CD4-positive, CD25-positive, alpha-beta regulatory T cell (primary cell): ENCODE results near the gene ELMOD1. TPM values are rescaled to one million over a fixed set of nuclear protein-coding genes. Genes with fewer than 3 reads are reported as not detected.

ENCODE experiments used
- ATAC-seq, 2 donors: fragments of 150-1000 bp; cut with Tn5 transposase; one replicate each; pipeline ENCODE4 v1.10.0; 2021; ENCODE audit warnings: low read depth in 2 of 2, moderate number of reproducible peaks in 2 of 2, moderate library complexity in 1 of 2
- DNase-seq, 3 donors: peaks; one replicate each; pipeline versions ENCODE4 v3.0.0 to v3.0.0-alpha.2; 2012 to 2022; ENCODE audit warnings: mixed read lengths in 1 of 3
- H3K27ac ChIP-seq: one replicate; pipeline ENCODE4 v1.7.0; 2013; ENCODE audit warnings: mild to moderate bottlenecking, low read length; ENCODE audit not compliant: insufficient read depth, poor library complexity, severe bottlenecking
- H3K27me3 ChIP-seq: one replicate; pipeline ENCODE4 v1.7.0; 2013; ENCODE audit warnings: low read length; ENCODE audit not compliant: control insufficient read depth, insufficient read depth
- H3K36me3 ChIP-seq: one replicate; pipeline ENCODE4 v1.7.0; 2013; ENCODE audit warnings: mild to moderate bottlenecking, low read length, moderate library complexity; ENCODE audit not compliant: control insufficient read depth, insufficient read depth
- H3K4me1 ChIP-seq: 2 replicates; pipeline ENCODE4 v1.7.0; 2013; ENCODE audit warnings: mild to moderate bottlenecking, low read length; ENCODE audit not compliant: insufficient read depth, control insufficient read depth, poor library complexity, severe bottlenecking
- H3K4me3 ChIP-seq: one replicate; pipeline ENCODE4 v1.7.0; 2013; ENCODE audit warnings: low read depth, mild to moderate bottlenecking, low read length, moderate library complexity
- H3K9me3 ChIP-seq, 2 experiments: 1 replicate in 1 of 2; 2 replicates in 1 of 2; pipeline ENCODE4 v1.7.0; 2013; ENCODE audit warnings: low read length in 2 of 2, mild to moderate bottlenecking in 1 of 2, moderate library complexity in 1 of 2; ENCODE audit not compliant: control insufficient read depth in 2 of 2
- H3K27ac Mint-ChIP-seq, 3 donors: one replicate each; pipeline ENCODE4 v1.8.0; 2020 to 2022; ENCODE audit warnings: mild to moderate bottlenecking in 3 of 3, mixed read lengths in 3 of 3, moderate library complexity in 2 of 3
- H3K27me3 Mint-ChIP-seq: one replicate; pipeline ENCODE4 v1.8.0; 2022; ENCODE audit warnings: mild to moderate bottlenecking, mixed read lengths
- H3K36me3 Mint-ChIP-seq: one replicate; pipeline ENCODE4 v1.8.0; 2020; ENCODE audit warnings: mixed read lengths
- H3K4me1 Mint-ChIP-seq, 4 donors: one replicate each; pipeline ENCODE4 v1.8.0; 2020 to 2022; ENCODE audit warnings: mixed read lengths in 4 of 4, mild to moderate bottlenecking in 1 of 4
- H3K4me3 Mint-ChIP-seq, 4 donors: one replicate each; pipeline ENCODE4 v1.8.0; 2020 to 2022; ENCODE audit warnings: mild to moderate bottlenecking in 4 of 4, mixed read lengths in 4 of 4, moderate library complexity in 3 of 4
- H3K9me3 Mint-ChIP-seq, 7 donors: one replicate each; pipeline ENCODE4 v1.8.0; 2020 to 2022; ENCODE audit warnings: mixed read lengths in 7 of 7, mild to moderate bottlenecking in 3 of 7, moderate library complexity in 2 of 7
- polyA plus RNA-seq, 4 donors: library from polyadenylated mRNA; unstranded; fragments of 300-500 nt; fragmentation: Illumina TruSeq; gene quantifications; one replicate each; pipeline ENCODE4 v1.2.3, GENCODE V29; 2021
- total RNA-seq: library from RNA; stranded (reverse); gene quantifications from one replicate; pipeline ENCODE4 v1.2.3, GENCODE V29; 2022

Gene ELMOD1
- total and polyA plus RNA-seq, 5 donors from 2014 or later = not detected

DNA sequence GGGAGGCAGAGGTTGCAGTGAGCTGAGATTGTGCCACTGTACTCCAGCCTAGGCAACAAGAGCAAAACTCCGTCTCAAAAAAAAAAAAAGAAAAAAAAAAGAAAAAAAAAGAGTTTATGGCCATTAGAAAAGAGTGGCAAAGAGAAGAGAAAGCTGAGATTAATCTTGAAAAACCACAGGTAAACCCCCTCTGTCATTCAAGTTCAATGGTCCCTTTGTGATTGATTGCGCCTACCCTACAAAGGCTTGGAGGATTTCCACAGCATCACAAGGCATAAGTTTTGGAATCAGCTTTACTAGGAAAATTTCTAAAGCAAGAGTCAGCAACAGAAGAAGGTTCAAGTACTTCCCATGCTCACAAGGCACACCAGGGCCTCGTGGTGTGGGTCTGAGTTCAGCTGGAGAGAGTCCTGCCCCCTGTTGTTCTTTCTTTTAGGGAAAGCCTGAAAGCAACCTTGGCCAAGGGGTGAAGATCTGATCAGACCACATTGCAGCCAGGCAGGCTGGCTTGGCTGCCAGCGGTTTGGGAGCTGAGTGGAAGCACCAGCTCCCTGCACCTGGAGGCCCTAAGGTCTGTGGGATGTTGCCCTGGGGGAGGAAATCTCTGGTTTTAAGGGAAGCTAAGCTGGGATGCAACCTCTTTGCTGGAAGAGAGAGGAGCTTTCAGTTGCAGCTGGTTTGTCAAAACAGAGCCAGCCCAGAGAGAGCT is 79.1 kb downstream of the ELMOD1 start:
- DNase-seq = no peak
- Mint-ChIP-seq H3K27me3 (peaks cover 2% of the 10 kb centered on the region), H3K36me3 (no peaks in the 10 kb centered on the region), H3K27ac (no peak overlapping the region), H3K4me3 (no peak overlapping the region), H3K4me1 (no peaks in the 10 kb centered on the region), H3K9me3 (no peaks in the 10 kb centered on the region)
- H3K27me3 ChIP-seq = peaks cover 2% of the 10 kb centered on the region
- ATAC-seq = no peak
- H3K27ac ChIP-seq = no peak overlapping the region
- no peaks in the 10 kb centered on the region for H3K9me3 ChIP-seq
- H3K4me1 ChIP-seq = no peaks in the 10 kb centered on the region
- H3K36me3 ChIP-seq = no peaks in the 10 kb centered on the region
- no peak overlapping the region for H3K4me3 ChIP-seq

DNA sequence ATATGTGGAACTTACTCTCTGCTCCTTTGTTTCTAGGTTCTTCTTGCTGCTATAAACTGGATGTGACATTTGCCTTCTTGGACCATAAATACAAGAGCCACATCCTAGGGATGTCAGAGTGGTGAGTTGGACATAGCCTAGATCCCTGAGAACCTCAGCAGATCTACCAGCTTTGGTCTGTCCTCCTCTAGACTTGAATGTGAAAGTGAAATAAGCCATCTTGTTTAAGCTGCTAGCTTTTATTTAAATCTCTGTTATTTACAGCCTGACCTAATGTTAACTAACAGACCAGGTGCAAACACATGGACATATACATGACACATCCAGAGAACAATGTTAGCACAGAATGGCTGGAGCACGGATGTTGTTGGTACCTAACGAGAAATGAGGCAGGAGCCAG is 85.0 kb downstream of the ELMOD1 start:
- Histone ChIP-seq H3K4me3 (no peak overlapping the region), H3K27ac (no peak overlapping the region), H3K36me3 (no peaks in the 10 kb centered on the region), H3K9me3 (no peaks in the 10 kb centered on the region), H3K27me3 (no peaks in the 10 kb centered on the region), H3K4me1 (no peaks in the 10 kb centered on the region)
- Mint-ChIP-seq H3K4me1 (no peaks in the 10 kb centered on the region), H3K4me3 (no peak overlapping the region), H3K27me3 (peaks cover 5% of the 10 kb centered on the region), H3K9me3 (no peaks in the 10 kb centered on the region), H3K36me3 (no peaks in the 10 kb centered on the region), H3K27ac (peak overlapping the region in 1 of 3 donors; percentile 71)
- DNase-seq = no peak
- ATAC-seq = no peak

DNA sequence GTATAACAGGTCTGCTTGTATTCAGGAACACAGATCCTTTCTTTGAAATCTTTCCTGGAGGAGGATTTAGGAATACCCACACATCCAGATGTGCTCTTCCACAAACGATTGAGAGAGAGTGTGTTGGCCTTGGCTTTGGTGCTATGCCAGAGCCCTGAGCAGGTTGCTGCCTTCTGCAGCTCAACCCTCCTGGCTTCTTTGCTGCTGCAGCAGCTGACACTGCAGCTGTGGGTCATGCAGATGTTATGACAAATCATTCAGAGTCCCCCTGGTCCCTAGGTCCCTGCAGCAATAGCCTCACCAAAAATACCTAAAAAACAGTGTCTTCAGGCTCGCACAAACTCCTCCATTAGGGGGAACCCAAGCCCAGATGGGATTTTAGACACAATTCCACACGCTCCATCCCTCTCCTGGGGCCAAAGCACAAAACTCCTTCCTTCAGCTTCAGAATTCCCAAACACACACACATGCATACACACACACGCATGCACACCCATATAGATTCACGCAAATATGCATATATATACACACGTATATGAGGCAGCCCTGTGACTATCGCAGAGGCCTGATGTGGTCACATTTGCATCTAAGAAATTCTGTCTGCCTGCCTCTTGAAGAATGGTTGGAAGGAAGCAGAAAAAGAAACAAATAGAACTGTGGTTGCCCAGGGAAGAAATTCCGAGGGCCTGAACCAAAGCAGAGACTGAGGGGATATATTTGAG is 85.5 kb downstream of the ELMOD1 start:
- Histone ChIP-seq H3K27ac (no peak overlapping the region), H3K36me3 (no peaks in the 10 kb centered on the region), H3K4me3 (no peak overlapping the region), H3K4me1 (no peaks in the 10 kb centered on the region), H3K9me3 (no peaks in the 10 kb centered on the region), H3K27me3 (no peaks in the 10 kb centered on the region)
- no peaks in the 10 kb centered on the region for H3K4me1 Mint-ChIP-seq
- no peaks in the 10 kb centered on the region for H3K9me3 Mint-ChIP-seq
- H3K27ac Mint-ChIP-seq = no peak overlapping the region
- ATAC-seq (no peak), DNase-seq (no peak)
- H3K4me3 Mint-ChIP-seq = no peak overlapping the region
- no peaks in the 10 kb centered on the region for H3K36me3 Mint-ChIP-seq
- H3K27me3 Mint-ChIP-seq = peaks cover 5% of the 10 kb centered on the region

DNA sequence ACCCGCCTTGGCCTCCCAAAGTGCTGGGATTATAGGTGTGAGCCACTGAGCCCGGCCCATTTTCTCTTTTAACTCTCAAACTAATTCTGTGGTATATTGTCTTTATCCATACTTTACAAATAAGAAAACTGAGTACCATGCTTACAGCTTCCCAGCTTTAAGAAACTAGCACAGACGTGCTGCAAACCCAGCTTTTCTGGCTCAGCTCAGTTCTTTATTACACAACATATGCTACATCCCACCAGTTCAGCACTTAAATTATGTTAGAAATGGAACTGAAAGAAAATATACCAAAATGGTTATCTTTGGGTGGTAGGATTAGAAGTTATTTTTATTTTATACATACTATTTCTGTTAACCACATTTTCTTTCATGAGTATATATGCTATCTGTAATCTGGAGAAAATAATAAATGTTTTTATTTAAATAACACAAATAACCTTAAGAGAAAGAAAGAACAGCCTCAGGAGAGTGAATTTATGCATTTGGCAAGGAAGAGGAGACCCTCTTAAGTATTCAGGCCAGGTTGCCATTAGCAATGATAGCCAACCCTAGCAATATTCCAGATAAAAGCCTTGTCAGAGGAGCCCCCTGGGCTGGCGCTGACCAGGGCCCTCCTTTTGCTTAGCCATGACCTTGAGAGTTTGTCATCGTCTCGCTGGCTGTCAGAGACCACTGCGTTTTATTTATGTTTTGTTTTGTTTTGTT is 87.1 kb downstream of the ELMOD1 start:
- no peaks in the 10 kb centered on the region for H3K36me3 Mint-ChIP-seq
- no peak overlapping the region for H3K4me3 ChIP-seq
- H3K27ac Mint-ChIP-seq = no peak overlapping the region
- no peaks in the 10 kb centered on the region for H3K36me3 ChIP-seq
- H3K27ac ChIP-seq = no peak overlapping the region
- H3K4me3 Mint-ChIP-seq = no peak overlapping the region
- H3K4me1 ChIP-seq = no peaks in the 10 kb centered on the region
- peaks cover 5% of the 10 kb centered on the region for H3K27me3 Mint-ChIP-seq
- H3K4me1 Mint-ChIP-seq = no peaks in the 10 kb centered on the region
- no peaks in the 10 kb centered on the region for H3K27me3 ChIP-seq
- DNase-seq (no peak), ATAC-seq (no peak)
- H3K9me3 ChIP-seq = no peaks in the 10 kb centered on the region
- H3K9me3 Mint-ChIP-seq = no peaks in the 10 kb centered on the region

DNA sequence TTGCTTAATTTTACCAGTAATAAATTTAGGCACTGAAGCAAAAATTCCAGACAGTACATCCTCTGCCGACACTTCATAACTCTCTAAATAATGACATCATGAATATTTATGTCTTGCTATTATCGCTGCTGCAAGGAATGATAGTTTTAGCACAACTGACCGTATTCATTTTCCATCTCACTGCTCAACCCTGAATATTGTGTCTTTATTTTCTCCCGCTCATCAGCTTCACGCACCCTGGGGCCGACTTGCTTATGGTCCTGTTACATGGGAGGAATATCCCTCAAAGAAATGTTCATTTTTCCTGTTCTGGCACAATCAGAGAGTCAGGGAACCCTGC is 87.7 kb downstream of the ELMOD1 start:
- Mint-ChIP-seq H3K4me1 (no peaks in the 10 kb centered on the region), H3K27me3 (peaks cover 5% of the 10 kb centered on the region), H3K9me3 (no peaks in the 10 kb centered on the region), H3K4me3 (no peak overlapping the region), H3K36me3 (no peaks in the 10 kb centered on the region), H3K27ac (no peak overlapping the region)
- Histone ChIP-seq H3K27ac (no peak overlapping the region), H3K27me3 (no peaks in the 10 kb centered on the region), H3K4me3 (no peak overlapping the region), H3K36me3 (no peaks in the 10 kb centered on the region), H3K4me1 (no peaks in the 10 kb centered on the region), H3K9me3 (no peaks in the 10 kb centered on the region)
- ATAC-seq (no peak), DNase-seq (no peak)

DNA sequence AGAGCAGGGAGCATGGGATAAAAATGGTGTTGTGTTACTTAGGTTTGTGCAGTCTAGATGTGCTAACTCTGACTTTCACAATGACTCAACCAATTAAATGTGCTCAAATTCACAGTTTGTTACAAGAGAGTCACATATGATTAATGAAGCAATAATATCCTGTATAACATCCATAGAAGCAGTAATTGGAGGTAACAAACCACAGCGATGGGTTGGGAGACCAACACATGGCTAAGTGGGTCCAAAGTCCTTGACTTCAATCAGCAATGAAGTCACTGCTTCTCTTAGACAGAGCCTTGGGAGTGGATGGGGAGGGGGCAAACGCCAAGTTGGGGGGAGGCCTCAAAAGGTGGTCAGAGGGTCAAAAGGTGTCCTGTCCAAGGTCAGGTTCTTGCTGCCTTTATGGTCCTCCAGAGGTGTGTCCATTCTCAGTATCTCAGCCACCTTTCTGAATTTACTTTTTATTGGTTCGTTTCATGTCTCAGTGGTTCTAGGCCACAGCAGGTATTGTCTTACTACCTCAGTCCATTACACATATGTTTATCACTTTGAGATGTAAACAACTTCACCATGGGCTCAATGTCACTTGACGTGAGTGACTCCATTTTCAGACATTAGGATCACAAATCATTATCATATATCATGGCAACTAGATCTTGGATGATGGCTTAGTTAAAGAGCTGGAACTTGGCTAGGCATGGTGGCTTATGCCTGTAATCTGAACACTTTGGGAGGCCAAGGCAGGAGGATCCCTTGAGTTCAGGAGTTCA is 88.5 kb downstream of the ELMOD1 start:
- Histone ChIP-seq H3K27me3 (no peaks in the 10 kb centered on the region), H3K4me1 (no peaks in the 10 kb centered on the region), H3K27ac (no peak overlapping the region), H3K36me3 (no peaks in the 10 kb centered on the region), H3K4me3 (no peak overlapping the region), H3K9me3 (no peaks in the 10 kb centered on the region)
- peaks cover 5% of the 10 kb centered on the region for H3K27me3 Mint-ChIP-seq
- ATAC-seq = no peak
- DNase-seq = no peak
- no peaks in the 10 kb centered on the region for H3K4me1 Mint-ChIP-seq
- H3K36me3 Mint-ChIP-seq = no peaks in the 10 kb centered on the region
- no peak overlapping the region for H3K27ac Mint-ChIP-seq
- no peak overlapping the region for H3K4me3 Mint-ChIP-seq
- no peaks in the 10 kb centered on the region for H3K9me3 Mint-ChIP-seq

DNA sequence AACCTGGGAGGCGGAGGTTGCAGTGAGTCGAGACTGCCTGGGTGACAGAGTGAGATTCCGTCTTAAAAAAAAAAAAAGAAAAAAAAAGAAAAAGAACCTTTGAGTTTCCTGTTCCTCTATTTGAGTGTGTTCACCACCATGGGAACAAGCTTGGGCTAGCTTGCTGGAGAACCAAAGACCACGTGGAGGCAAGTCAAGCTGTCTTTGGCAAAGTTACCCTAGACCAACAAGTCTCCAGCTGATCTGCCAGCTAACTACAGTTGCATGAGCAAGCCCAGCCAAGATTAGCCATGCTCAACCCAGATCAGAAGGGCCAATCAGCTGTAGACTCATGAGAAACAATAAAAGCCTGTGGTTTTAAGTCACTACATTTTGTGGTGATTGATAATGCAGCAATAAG is 91.2 kb downstream of the ELMOD1 start:
- Histone ChIP-seq H3K27me3 (no peaks in the 10 kb centered on the region), H3K4me3 (no peak overlapping the region), H3K27ac (no peak overlapping the region), H3K4me1 (no peaks in the 10 kb centered on the region), H3K36me3 (no peaks in the 10 kb centered on the region), H3K9me3 (no peaks in the 10 kb centered on the region)
- Mint-ChIP-seq H3K27ac (no peak overlapping the region), H3K36me3 (no peaks in the 10 kb centered on the region), H3K4me1 (no peaks in the 10 kb centered on the region), H3K9me3 (no peaks in the 10 kb centered on the region), H3K27me3 (no peaks in the 10 kb centered on the region), H3K4me3 (no peak overlapping the region)
- DNase-seq = no peak
- ATAC-seq = no peak
